SK-N-SH (cell line): ENCODE data around the gene CD207. TPM values are rescaled to one million over a fixed set of nuclear protein-coding genes. Genes with fewer than 3 reads are reported as not detected.

ENCODE experiments used
- CTCF ChIA-PET: fragments of 300-600, 350-600 bp; formaldehyde crosslinking; extraction: SDS; loops from one replicate; lab custom pipeline; 2021; lab: Yijun Ruan, JAX
- POLR2A ChIA-PET: fragments of 350-600 bp; sonication (Branson Sonifier 250); formaldehyde crosslinking; extraction: SDS; loops from one replicate; lab custom pipeline; 2020; ENCODE audit warnings: antibody characterized with exemption, inconsistent platforms; lab: Yijun Ruan, JAX
- DNase-seq: peaks from one replicate; pipeline ENCODE4 v3.0.0; 2012
- H2AFZ ChIP-seq: fragments of 200-600 bp; sonication (generic); 2 replicates; pipeline ENCODE4 v1.8.1; 2016; ENCODE audit warnings: antibody characterized with exemption, mild to moderate bottlenecking, low read depth
- H3F3A ChIP-seq: fragments of 200-600 bp; sonication (generic); replicated peaks from 2 replicates; pipeline ENCODE3; 2016; ENCODE audit warnings: antibody characterized with exemption, mild to moderate bottlenecking; ENCODE audit not compliant: insufficient read depth
- H3K27ac ChIP-seq, 2 experiments: fragments of 200-500 bp in 1 of 2; fragments of 200-600 bp in 1 of 2; sonication (Bioruptor generic) in 1 of 2; sonication (generic), shearing (Covaris generic) in 1 of 2; 2 replicates each; pipeline versions ENCODE4 v1.5.1 to v1.6.1; 2014 to 2016; ENCODE audit warnings: low read depth in 2 of 2, inconsistent platforms in 1 of 2, low read length in 1 of 2, mild to moderate bottlenecking in 1 of 2, mixed read lengths in 1 of 2
- H3K27me3 ChIP-seq: fragments of 200-600 bp; sonication (generic), shearing (Covaris generic); 2 replicates; pipeline ENCODE4 v1.6.1; 2016; ENCODE audit warnings: mixed run types; ENCODE audit not compliant: insufficient read depth
- H3K36me3 ChIP-seq, 2 experiments: fragments of 200-500 bp in 1 of 2; fragments of 200-600 bp in 1 of 2; sonication (Bioruptor generic) in 1 of 2; sonication (generic) in 1 of 2; replicated peaks in 1 of 2; 2 replicates each; pipeline versions ENCODE3 to v1.5.1; 2014 to 2016; ENCODE audit warnings: low read length in 1 of 2, mild to moderate bottlenecking in 1 of 2; ENCODE audit not compliant: insufficient read depth in 2 of 2, control insufficient read depth in 1 of 2
- H3K4me1 ChIP-seq, 2 experiments: fragments of 200-500 bp in 1 of 2; fragments of 200-600 bp in 1 of 2; sonication (Bioruptor generic) in 1 of 2; sonication (generic), shearing (Covaris generic) in 1 of 2; 2 replicates each; pipeline versions ENCODE4 v1.5.1 to v1.6.1; 2014 to 2016; ENCODE audit warnings: low read depth in 1 of 2, low read length in 1 of 2, mixed run types in 1 of 2; ENCODE audit not compliant: insufficient read depth in 2 of 2, control insufficient read depth in 1 of 2
- H3K4me2 ChIP-seq: fragments of 200-600 bp; sonication (generic), shearing (Covaris generic); 2 replicates; pipeline ENCODE4 v1.6.1; 2017; ENCODE audit warnings: mixed run types
- H3K4me3 ChIP-seq, 2 experiments: fragments of 200-500 bp in 1 of 2; fragments of 200-600 bp in 1 of 2; sonication (Bioruptor generic) in 1 of 2; sonication (generic), shearing (Covaris generic) in 1 of 2; 2 replicates each; pipeline versions ENCODE4 v1.5.1 to v1.8.1; 2014 to 2016; ENCODE audit warnings: low read depth in 2 of 2, inconsistent platforms in 1 of 2, low read length in 1 of 2, mild to moderate bottlenecking in 1 of 2, mixed read lengths in 1 of 2, moderate library complexity in 1 of 2
- H3K79me2 ChIP-seq: fragments of 200-600 bp; sonication (generic); 2 replicates; pipeline ENCODE4 v1.8.1; 2017; ENCODE audit warnings: mild to moderate bottlenecking; ENCODE audit not compliant: insufficient read depth
- H3K9ac ChIP-seq: fragments of 200-600 bp; sonication (generic); 2 replicates; pipeline ENCODE4 v1.6.1; 2017; ENCODE audit warnings: mixed run types
- H3K9me2 ChIP-seq: fragments of 200-600 bp; sonication (generic); 2 replicates; pipeline ENCODE4 v1.6.1; 2017; ENCODE audit warnings: mixed run types
- H3K9me3 ChIP-seq: fragments of 200-600 bp; sonication (generic); 2 replicates; pipeline ENCODE4 v1.6.1; 2017; ENCODE audit warnings: mixed run types, mild to moderate bottlenecking, moderate library complexity
- H4K20me1 ChIP-seq: fragments of 200-600 bp; sonication (generic); 2 replicates; pipeline ENCODE4 v1.6.1; 2017; ENCODE audit warnings: mild to moderate bottlenecking, mixed run types; ENCODE audit not compliant: insufficient read depth
- CHD2 ChIP-seq: fragments of 150-350 bp; IDR thresholded peaks from 2 replicates; pipeline ENCODE4 v1.6.1; 2018; ENCODE audit warnings: low read length; ENCODE audit not compliant: partially characterized antibody
- ELF1 ChIP-seq: IDR thresholded peaks from 2 replicates; pipeline ENCODE4 v1.4.0; 2012
- EZH2phosphoT487 ChIP-seq: fragments of 200-600 bp; sonication (generic); IDR thresholded peaks from 2 replicates; pipeline ENCODE4 v1.6.1; 2017; ENCODE audit warnings: low read depth, mixed run types, mild to moderate bottlenecking, antibody characterized with exemption, moderate library complexity, borderline replicate concordance
- FOSL2 ChIP-seq: IDR thresholded peaks from 2 replicates; pipeline ENCODE4 v1.4.0; 2012; ENCODE audit warnings: low read depth, mild to moderate bottlenecking, moderate library complexity, borderline replicate concordance
- GATA2 ChIP-seq: sonication (generic); formaldehyde crosslinking; IDR thresholded peaks from 2 replicates; pipeline ENCODE4 v1.5.0; 2020; ENCODE audit warnings: mild to moderate bottlenecking, missing genetic modification reagents
- JUND ChIP-seq: IDR thresholded peaks from 2 replicates; pipeline ENCODE4 v1.4.0; 2012
- NFIC ChIP-seq: IDR thresholded peaks from 2 replicates; pipeline ENCODE4 v1.4.0; 2012; ENCODE audit warnings: borderline replicate concordance
- NRF1 ChIP-seq: IDR thresholded peaks from 2 replicates; pipeline ENCODE4 v1.6.1; 2012; ENCODE audit warnings: low read depth, mild to moderate bottlenecking, low read length
- POLR2AphosphoS5 ChIP-seq: IDR thresholded peaks from 2 replicates; pipeline ENCODE4 v1.6.1; 2012; ENCODE audit warnings: low read depth, low read length
- RAD21 ChIP-seq: IDR thresholded peaks from 2 replicates; pipeline ENCODE4 v1.6.1; 2012; ENCODE audit warnings: mild to moderate bottlenecking, low read length
- RCOR1 ChIP-seq: fragments of 150-350 bp; IDR thresholded peaks from 2 replicates; pipeline ENCODE4 v1.6.1; 2017; ENCODE audit warnings: antibody characterized with exemption, low read length
- RFX5 ChIP-seq: IDR thresholded peaks from 2 replicates; pipeline ENCODE4 v1.6.1; 2012; ENCODE audit warnings: mild to moderate bottlenecking, improper control_type of control experiment, low read length
- SIN3A ChIP-seq: IDR thresholded peaks from 2 replicates; pipeline ENCODE4 v1.6.1; 2012; ENCODE audit warnings: low read depth, mild to moderate bottlenecking, low read length, moderate library complexity, borderline replicate concordance
- TAF1 ChIP-seq: IDR thresholded peaks from 2 replicates; pipeline ENCODE4 v1.6.1; 2012; ENCODE audit warnings: low read depth, mild to moderate bottlenecking, low read length, moderate library complexity, borderline replicate concordance
- TCF12 ChIP-seq: IDR thresholded peaks from 2 replicates; pipeline ENCODE4 v1.4.0; 2012
- WGBS: methylation state at CpG from one replicate; pipeline ENCODE4 v1.1.6; 2017; ENCODE audit warnings: low lambda C conversion rate; 5-methylcytosine and 5-hydroxymethylcytosine counted together
- polyA plus RNA-seq, 3 experiments: library from polyadenylated mRNA; depleted of rRNA; stranded (reverse); fragments of >200 nt; gene quantifications; 2 replicates each; pipeline ENCODE4 v1.2.3, GENCODE V29; 2012
- TF ChIP-seq, protein P1 (sequence below): IDR thresholded peaks from 2 replicates; pipeline ENCODE4 v1.4.0; 2012; ENCODE audit warnings: low read depth, borderline replicate concordance
- TF ChIP-seq, protein P2 (sequence below): IDR thresholded peaks from 2 replicates; pipeline ENCODE4 v1.4.0; 2012; ENCODE audit warnings: low read depth
- TF ChIP-seq, protein P3 (sequence below): IDR thresholded peaks from 2 replicates; pipeline ENCODE4; 2012
- TF ChIP-seq, protein P4 (sequence below): IDR thresholded peaks from 2 replicates; pipeline ENCODE4 v1.4.0; 2012; ENCODE audit warnings: low read depth, borderline replicate concordance
- TF ChIP-seq, protein P5 (sequence below): fragments of 150-350 bp; IDR thresholded peaks from 2 replicates; pipeline ENCODE4 v1.6.1; 2017; ENCODE audit warnings: antibody characterized with exemption, low read length, low read depth, borderline replicate concordance

Gene CD207
- polyA plus RNA-seq, 1 of the 3 experiments (the other 2 are of a cell fraction), result 0.33 TPM

DNA sequence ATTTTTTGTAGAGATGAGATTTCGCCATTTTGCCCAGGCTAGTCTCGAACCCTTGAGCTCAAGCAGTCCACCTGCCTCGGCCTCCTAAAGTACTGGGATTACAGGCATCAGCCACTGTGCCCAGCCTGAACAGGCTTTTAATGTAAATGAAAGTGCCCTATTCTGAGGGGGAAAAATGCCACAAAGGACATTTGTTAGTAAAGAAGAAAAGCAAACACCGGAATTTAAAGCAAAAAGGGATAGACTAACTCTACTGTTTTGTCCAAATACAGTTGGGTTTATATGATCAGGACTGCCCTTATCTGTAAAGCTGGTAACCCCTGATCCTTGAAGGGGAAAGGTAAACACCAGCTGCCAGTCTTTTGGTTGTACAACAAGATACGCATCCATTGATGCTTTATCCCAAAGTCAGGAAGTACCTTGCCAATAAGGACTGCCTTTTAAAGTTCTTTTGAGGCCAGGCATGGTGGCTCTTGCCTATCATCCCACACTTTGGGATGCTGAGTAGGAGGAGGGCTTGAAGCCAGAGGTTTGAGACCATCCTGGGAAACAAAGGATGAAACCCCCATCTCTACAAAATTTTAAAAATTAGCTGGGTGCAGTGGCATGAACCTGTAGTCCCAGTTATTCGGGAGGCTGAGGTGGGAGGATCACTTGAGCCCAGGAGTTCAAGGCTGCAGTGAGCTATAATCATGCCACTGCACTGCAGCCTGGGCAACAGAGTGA lies 28.4 kb downstream of the CD207 start:
- DNase-seq, result no peak
- Histone ChIP-seq H3K9ac (no peak overlapping the region), H3K27ac (no peak overlapping the region), H3K4me3 (no peak overlapping the region), H3K79me2 (no peaks in the 10 kb centered on the region), H3K9me3 (no peaks in the 10 kb centered on the region), H3F3A (no peaks in the 10 kb centered on the region), H3K36me3 (no peaks in the 10 kb centered on the region), H3K4me2 (no peak overlapping the region), H2AFZ (no peak overlapping the region), H3K4me1 (no peaks in the 10 kb centered on the region), H4K20me1 (no peaks in the 10 kb centered on the region), H3K27me3 (no peaks in the 10 kb centered on the region; the same call in 1 of the 2 replicates), H3K9me2 (no peaks in the 10 kb centered on the region)
- TF ChIP-seq, protein P1, sequence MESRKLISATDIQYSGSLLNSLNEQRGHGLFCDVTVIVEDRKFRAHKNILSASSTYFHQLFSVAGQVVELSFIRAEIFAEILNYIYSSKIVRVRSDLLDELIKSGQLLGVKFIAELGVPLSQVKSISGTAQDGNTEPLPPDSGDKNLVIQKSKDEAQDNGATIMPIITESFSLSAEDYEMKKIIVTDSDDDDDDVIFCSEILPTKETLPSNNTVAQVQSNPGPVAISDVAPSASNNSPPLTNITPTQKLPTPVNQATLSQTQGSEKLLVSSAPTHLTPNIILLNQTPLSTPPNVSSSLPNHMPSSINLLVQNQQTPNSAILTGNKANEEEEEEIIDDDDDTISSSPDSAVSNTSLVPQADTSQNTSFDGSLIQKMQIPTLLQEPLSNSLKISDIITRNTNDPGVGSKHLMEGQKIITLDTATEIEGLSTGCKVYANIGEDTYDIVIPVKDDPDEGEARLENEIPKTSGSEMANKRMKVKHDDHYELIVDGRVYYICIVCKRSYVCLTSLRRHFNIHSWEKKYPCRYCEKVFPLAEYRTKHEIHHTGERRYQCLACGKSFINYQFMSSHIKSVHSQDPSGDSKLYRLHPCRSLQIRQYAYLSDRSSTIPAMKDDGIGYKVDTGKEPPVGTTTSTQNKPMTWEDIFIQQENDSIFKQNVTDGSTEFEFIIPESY, result no peak
- TF ChIP-seq GATA2 (no peak), EZH2phosphoT487 (no peak), SIN3A (no peak), TAF1 (no peak), RFX5 (no peak), NRF1 (no peak)
- TF ChIP-seq, protein P2, sequence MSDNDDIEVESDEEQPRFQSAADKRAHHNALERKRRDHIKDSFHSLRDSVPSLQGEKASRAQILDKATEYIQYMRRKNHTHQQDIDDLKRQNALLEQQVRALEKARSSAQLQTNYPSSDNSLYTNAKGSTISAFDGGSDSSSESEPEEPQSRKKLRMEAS, result no peak
- TF ChIP-seq, protein P3, sequence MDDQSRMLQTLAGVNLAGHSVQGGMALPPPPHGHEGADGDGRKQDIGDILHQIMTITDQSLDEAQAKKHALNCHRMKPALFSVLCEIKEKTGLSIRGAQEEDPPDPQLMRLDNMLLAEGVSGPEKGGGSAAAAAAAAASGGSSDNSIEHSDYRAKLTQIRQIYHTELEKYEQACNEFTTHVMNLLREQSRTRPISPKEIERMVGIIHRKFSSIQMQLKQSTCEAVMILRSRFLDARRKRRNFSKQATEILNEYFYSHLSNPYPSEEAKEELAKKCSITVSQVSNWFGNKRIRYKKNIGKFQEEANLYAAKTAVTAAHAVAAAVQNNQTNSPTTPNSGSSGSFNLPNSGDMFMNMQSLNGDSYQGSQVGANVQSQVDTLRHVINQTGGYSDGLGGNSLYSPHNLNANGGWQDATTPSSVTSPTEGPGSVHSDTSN, result no peak
- 66% methylated on average over 6 of the region's 6 CpGs for WGBS
- POLR2A ChIA-PET, result no interaction called here
- CTCF ChIA-PET, result interaction anchor here (1.4 to 4.0 kb wide), 2 partner anchors 11 to 17 kb away, joined by 3 to 19 read pairs; partner anchors contain the start of gene FIGLA

DNA sequence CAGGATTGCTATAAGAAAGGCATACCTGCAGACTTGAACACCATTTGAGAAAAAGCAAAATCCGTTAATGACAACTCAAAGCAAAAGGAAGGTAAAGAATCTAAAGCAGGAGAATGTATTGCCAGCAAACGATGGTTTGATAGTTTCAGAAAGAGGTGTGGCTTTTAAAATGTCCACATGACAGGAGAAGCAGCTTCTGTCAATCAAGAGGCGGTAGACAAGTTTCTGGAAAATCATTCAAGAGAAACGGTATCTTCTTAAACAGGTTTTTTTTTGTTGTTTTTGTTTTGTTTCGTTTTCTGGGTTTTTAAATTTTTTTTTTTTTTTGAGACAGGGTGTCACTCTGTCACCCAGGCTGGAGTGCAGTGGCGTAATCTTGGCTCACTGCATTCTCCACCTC lies 29.0 kb downstream of the CD207 start:
- ChIA-PET POLR2A (no interaction called here), CTCF (interaction anchor here (1.0 to 4.0 kb wide), 4 partner anchors 11 to 141 kb away, joined by 3 to 19 read pairs (median 8); partner anchors contain the start of gene FIGLA)
- H4K20me1 ChIP-seq, result no peaks in the 10 kb centered on the region
- no peaks in the 10 kb centered on the region for H3K79me2 ChIP-seq
- H3K4me1 ChIP-seq, result no peaks in the 10 kb centered on the region
- no peaks in the 10 kb centered on the region for H3F3A ChIP-seq
- no peaks in the 10 kb centered on the region for H3K36me3 ChIP-seq
- no peak for DNase-seq
- no peak overlapping the region for H3K27ac ChIP-seq
- H3K4me3 ChIP-seq, result no peak overlapping the region
- no peaks in the 10 kb centered on the region for H3K9me2 ChIP-seq
- WGBS, result 41% methylated on average over 6 of the region's 6 CpGs
- H3K27me3 ChIP-seq, result no peaks in the 10 kb centered on the region; the same call in 1 of the 2 replicates
- H2AFZ ChIP-seq, result no peak overlapping the region
- H3K9ac ChIP-seq, result no peak overlapping the region
- H3K4me2 ChIP-seq, result no peak overlapping the region
- H3K9me3 ChIP-seq, result no peaks in the 10 kb centered on the region
- TF ChIP-seq CHD2, result no peak
- TF ChIP-seq, protein P4, sequence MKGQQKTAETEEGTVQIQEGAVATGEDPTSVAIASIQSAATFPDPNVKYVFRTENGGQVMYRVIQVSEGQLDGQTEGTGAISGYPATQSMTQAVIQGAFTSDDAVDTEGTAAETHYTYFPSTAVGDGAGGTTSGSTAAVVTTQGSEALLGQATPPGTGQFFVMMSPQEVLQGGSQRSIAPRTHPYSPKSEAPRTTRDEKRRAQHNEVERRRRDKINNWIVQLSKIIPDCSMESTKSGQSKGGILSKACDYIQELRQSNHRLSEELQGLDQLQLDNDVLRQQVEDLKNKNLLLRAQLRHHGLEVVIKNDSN, result no peak
- no peak for TF ChIP-seq RCOR1
- no peak for TF ChIP-seq NFIC
- TF ChIP-seq TCF12, result no peak
- TF ChIP-seq FOSL2, result no peak
- TF ChIP-seq, protein P5, sequence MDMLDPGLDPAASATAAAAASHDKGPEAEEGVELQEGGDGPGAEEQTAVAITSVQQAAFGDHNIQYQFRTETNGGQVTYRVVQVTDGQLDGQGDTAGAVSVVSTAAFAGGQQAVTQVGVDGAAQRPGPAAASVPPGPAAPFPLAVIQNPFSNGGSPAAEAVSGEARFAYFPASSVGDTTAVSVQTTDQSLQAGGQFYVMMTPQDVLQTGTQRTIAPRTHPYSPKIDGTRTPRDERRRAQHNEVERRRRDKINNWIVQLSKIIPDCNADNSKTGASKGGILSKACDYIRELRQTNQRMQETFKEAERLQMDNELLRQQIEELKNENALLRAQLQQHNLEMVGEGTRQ, result no peak
- no peak for TF ChIP-seq JUND
- no peak for TF ChIP-seq EZH2phosphoT487
- TF ChIP-seq, protein P1, result no peak
- no peak for TF ChIP-seq POLR2AphosphoS5
- TF ChIP-seq, protein P2, result no peak
- no peak for TF ChIP-seq RAD21
- no peak for TF ChIP-seq ELF1
